ENCODE results near the gene ADAM30.
"Not testable (repeated sequence)": the region's sequence is repeated elsewhere in the genome, so short reads cannot be mapped to it uniquely, and the experiment has no call there.

The ADAM30 gene

GRCh38 chr1:119869995-119870394 lies 26.3 kb downstream of the ADAM30 start:
- H3K4me3 ChIP-seq (ENCODE audit: control insufficient read depth, low read depth, low read length) = no peak overlapping the region
- no peak for DNase-seq (ENCODE audit: low read depth)
- no peak for TF ChIP-seq CTCF (conservative IDR thresholded peaks at IDR 0.05; ENCODE audit: control insufficient read depth, insufficient read depth, low read depth, low read length)

GRCh38 chr1:119868176-119868575 lies 28.1 kb downstream of the ADAM30 start:
- no peak for DNase-seq (ENCODE audit: low read depth)
- no peak overlapping the region for H3K4me3 ChIP-seq (ENCODE audit: control insufficient read depth, low read depth, low read length)
- TF ChIP-seq CTCF (conservative IDR thresholded peaks at IDR 0.05; ENCODE audit: control insufficient read depth, insufficient read depth, low read depth, low read length) = no peak

GRCh38 chr1:119866451-119866850 lies 29.9 kb downstream of the ADAM30 start:
- H3K4me3 ChIP-seq (ENCODE audit: control insufficient read depth, low read depth, low read length) = no peak overlapping the region
- TF ChIP-seq CTCF (conservative IDR thresholded peaks at IDR 0.05; ENCODE audit: control insufficient read depth, insufficient read depth, low read depth, low read length) = no peak
- DNase-seq (ENCODE audit: low read depth) = no peak

- H3K4me3 ChIP-seq (ENCODE audit: control insufficient read depth, low read depth, low read length) = no peak overlapping the region
- no peak for TF ChIP-seq CTCF (conservative IDR thresholded peaks at IDR 0.05; ENCODE audit: control insufficient read depth, insufficient read depth, low read depth, low read length)
- peak; percentile 69 for DNase-seq (ENCODE audit: low read depth)
Measured at GRCh38 chr1:119865627-119866026, 30.7 kb downstream of the ADAM30 start.

- DNase-seq (ENCODE audit: low read depth) = no peak
- no peak for TF ChIP-seq CTCF (conservative IDR thresholded peaks at IDR 0.05; ENCODE audit: control insufficient read depth, insufficient read depth, low read depth, low read length)
- no peak overlapping the region for H3K4me3 ChIP-seq (ENCODE audit: control insufficient read depth, low read depth, low read length)
Measured at GRCh38 chr1:119862276-119862675, 34.0 kb downstream of the ADAM30 start.

GRCh38 chr1:119861547-119861946 lies 34.8 kb downstream of the ADAM30 start:
- no peak for DNase-seq (ENCODE audit: low read depth)
- TF ChIP-seq CTCF (conservative IDR thresholded peaks at IDR 0.05; ENCODE audit: control insufficient read depth, insufficient read depth, low read depth, low read length) = no peak
- H3K4me3 ChIP-seq (ENCODE audit: control insufficient read depth, low read depth, low read length) = no peak overlapping the region

- TF ChIP-seq CTCF (conservative IDR thresholded peaks at IDR 0.05; ENCODE audit: control insufficient read depth, insufficient read depth, low read depth, low read length) = no peak
- peak; percentile 90 for DNase-seq (ENCODE audit: low read depth)
- H3K4me3 ChIP-seq (ENCODE audit: control insufficient read depth, low read depth, low read length) = no peak overlapping the region
Measured at GRCh38 chr1:119859647-119860046, 36.7 kb downstream of the ADAM30 start.

GRCh38 chr1:119858556-119859214 lies 37.6 kb downstream of the ADAM30 start:
- not testable (repeated sequence) for DNase-seq (ENCODE audit: low read depth); H3K4me3 ChIP-seq (ENCODE audit: control insufficient read depth, low read depth, low read length)

All from fibroblast of mammary gland (primary cell).